Measurements from ENCODE around the gene SPACA6.

- TF ChIP-seq, protein P1, sequence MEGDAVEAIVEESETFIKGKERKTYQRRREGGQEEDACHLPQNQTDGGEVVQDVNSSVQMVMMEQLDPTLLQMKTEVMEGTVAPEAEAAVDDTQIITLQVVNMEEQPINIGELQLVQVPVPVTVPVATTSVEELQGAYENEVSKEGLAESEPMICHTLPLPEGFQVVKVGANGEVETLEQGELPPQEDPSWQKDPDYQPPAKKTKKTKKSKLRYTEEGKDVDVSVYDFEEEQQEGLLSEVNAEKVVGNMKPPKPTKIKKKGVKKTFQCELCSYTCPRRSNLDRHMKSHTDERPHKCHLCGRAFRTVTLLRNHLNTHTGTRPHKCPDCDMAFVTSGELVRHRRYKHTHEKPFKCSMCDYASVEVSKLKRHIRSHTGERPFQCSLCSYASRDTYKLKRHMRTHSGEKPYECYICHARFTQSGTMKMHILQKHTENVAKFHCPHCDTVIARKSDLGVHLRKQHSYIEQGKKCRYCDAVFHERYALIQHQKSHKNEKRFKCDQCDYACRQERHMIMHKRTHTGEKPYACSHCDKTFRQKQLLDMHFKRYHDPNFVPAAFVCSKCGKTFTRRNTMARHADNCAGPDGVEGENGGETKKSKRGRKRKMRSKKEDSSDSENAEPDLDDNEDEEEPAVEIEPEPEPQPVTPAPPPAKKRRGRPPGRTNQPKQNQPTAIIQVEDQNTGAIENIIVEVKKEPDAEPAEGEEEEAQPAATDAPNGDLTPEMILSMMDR (conservative IDR thresholded peaks at IDR 0.05; ENCODE audit: low read length): no peak
- no peak for TF ChIP-seq EZH2phosphoT487 (IDR thresholded peaks at IDR 0.05; ENCODE audit: borderline replicate concordance, low read depth, low read length)
These were observed 15.7 kb downstream of the SPACA6 start for GRCh38 chr19:51708811-51709210.

Data from OCI-LY7 (cell line).